HepG2 (cell line): Measurements from ENCODE around the gene HECTD4. TPM values are rescaled to one million over a fixed set of nuclear protein-coding genes. Genes with fewer than 3 reads are reported as not detected.

ENCODE experiments used
- CBX1 ChIP-seq: IDR thresholded peaks from one replicate; pipeline ENCODE4 v1.6.1; 2016; ENCODE audit warnings: antibody characterized with exemption, low read depth
- GFI1 ChIP-seq: sonication (generic); formaldehyde crosslinking; IDR thresholded peaks from 2 replicates; pipeline ENCODE4 v1.5.0; 2020; ENCODE audit warnings: missing genetic modification reagents, mild to moderate bottlenecking, borderline replicate concordance
- GLI4 ChIP-seq: sonication (generic); formaldehyde crosslinking; IDR thresholded peaks from 2 replicates; pipeline ENCODE4 v1.5.1; 2020; ENCODE audit warnings: missing genetic modification reagents, mild to moderate bottlenecking, moderate library complexity, borderline replicate concordance
- KDM4B ChIP-seq: sonication (generic); formaldehyde crosslinking; IDR thresholded peaks from 2 replicates; pipeline ENCODE4 v1.4.0; 2020; ENCODE audit warnings: missing genetic modification reagents
- MTA1 ChIP-seq: sonication (generic); formaldehyde crosslinking; IDR thresholded peaks from 2 replicates; pipeline ENCODE4 v1.4.0; 2020; ENCODE audit warnings: missing genetic modification reagents, mild to moderate bottlenecking, borderline replicate concordance
- MTF2 ChIP-seq: sonication (generic); formaldehyde crosslinking; IDR thresholded peaks from 2 replicates; pipeline ENCODE4 v1.5.0; 2020; ENCODE audit warnings: missing genetic modification reagents, borderline replicate concordance
- NCOR1 ChIP-seq: fragments of 200-600 bp; sonication (generic); IDR thresholded peaks from 2 replicates; pipeline ENCODE4 v1.7.0; 2017; ENCODE audit warnings: antibody characterized with exemption, low read length, borderline replicate concordance
- NKX3-1 ChIP-seq: sonication (generic); formaldehyde crosslinking; IDR thresholded peaks from 2 replicates; pipeline ENCODE4 v1.5.0; 2020; ENCODE audit warnings: missing genetic modification reagents
- PHF21A ChIP-seq: sonication (generic); formaldehyde crosslinking; IDR thresholded peaks from 2 replicates; pipeline ENCODE4 v1.5.0; 2020; ENCODE audit warnings: mild to moderate bottlenecking, missing genetic modification reagents
- SOX6 ChIP-seq, 2 experiments: fragments of 450-650 bp in 1 of 2; sonication (generic) in 1 of 2; formaldehyde crosslinking in 1 of 2; IDR thresholded peaks; 2 replicates each; pipeline versions ENCODE4 v1.4.0 to v1.6.1; 2017 to 2020; ENCODE audit warnings: antibody characterized with exemption in 1 of 2, mild to moderate bottlenecking in 1 of 2, missing genetic modification reagents in 1 of 2
- TRAFD1 ChIP-seq: sonication (generic); formaldehyde crosslinking; IDR thresholded peaks from 2 replicates; pipeline ENCODE4 v1.5.1; 2020; ENCODE audit warnings: missing genetic modification reagents, mild to moderate bottlenecking, borderline replicate concordance
- USF2 ChIP-seq, 2 experiments: sonication (generic) in 1 of 2; formaldehyde crosslinking in 1 of 2; IDR thresholded peaks; 2 replicates each; pipeline versions ENCODE4 v1.5.1 to v1.6.1; 2011 to 2020; ENCODE audit warnings: borderline replicate concordance in 1 of 2, low read depth in 1 of 2, low read length in 1 of 2, mild to moderate bottlenecking in 1 of 2, missing genetic modification reagents in 1 of 2, moderate library complexity in 1 of 2
- ZBTB39 ChIP-seq: sonication (generic); formaldehyde crosslinking; IDR thresholded peaks from 2 replicates; pipeline ENCODE4 v1.5.0; 2020; ENCODE audit warnings: missing genetic modification reagents
- ZFP62 ChIP-seq: sonication (generic); formaldehyde crosslinking; IDR thresholded peaks from 2 replicates; pipeline ENCODE4 v1.4.0; 2020; ENCODE audit warnings: missing genetic modification reagents
- ZFY ChIP-seq: sonication (generic); formaldehyde crosslinking; IDR thresholded peaks from 2 replicates; pipeline ENCODE4 v1.4.0; 2020; ENCODE audit warnings: missing genetic modification reagents
- ZNF350 ChIP-seq: sonication (generic); formaldehyde crosslinking; IDR thresholded peaks from 2 replicates; pipeline ENCODE4 v1.4.0; 2020; ENCODE audit warnings: mild to moderate bottlenecking, low read depth, missing genetic modification reagents, borderline replicate concordance
- ZNF430 ChIP-seq: sonication (generic); formaldehyde crosslinking; IDR thresholded peaks from 2 replicates; pipeline ENCODE4 v1.9.0; 2021; ENCODE audit warnings: mild to moderate bottlenecking, missing genetic modification reagents
- ZNF563 ChIP-seq: sonication (generic); formaldehyde crosslinking; IDR thresholded peaks from 2 replicates; pipeline ENCODE4 v1.8.0; 2022; ENCODE audit warnings: mild to moderate bottlenecking, moderate library complexity, missing genetic modification reagents
- ZNF737 ChIP-seq: sonication (generic); formaldehyde crosslinking; IDR thresholded peaks from 2 replicates; pipeline ENCODE4 v1.5.0; 2020; ENCODE audit warnings: missing genetic modification reagents, mild to moderate bottlenecking, borderline replicate concordance
- polyA plus RNA-seq, 8 experiments: library from polyadenylated mRNA; depleted of rRNA in 3 of 8; stranded (reverse) in 7 of 8; unstranded in 1 of 8; fragments of >200 nt; fragmentation: Illumina TruSeq in 4 of 8; extraction: Trizol in 4 of 8; gene quantifications; 2 replicates each; pipeline versions ENCODE4 v1.2.1 to v1.2.3, GENCODE V29; 2011 to 2016; ENCODE audit warnings: low read depth in 4 of 8, missing spikeins in 1 of 8, mixed read lengths in 1 of 8; ENCODE audit not compliant: insufficient read depth in 1 of 8
- total RNA-seq, 5 experiments: library from RNA; depleted of rRNA; stranded (reverse); fragments of >200 nt; fragmentation: Illumina TruSeq; extraction: Trizol; gene quantifications; 2 replicates each; pipeline ENCODE4 v1.2.3, GENCODE V29; 2016; ENCODE audit warnings: low read depth in 1 of 5
- TF ChIP-seq, protein P1 (sequence below): sonication (generic); formaldehyde crosslinking; IDR thresholded peaks from 2 replicates; pipeline ENCODE4 v1.5.1; 2020; ENCODE audit warnings: missing genetic modification reagents, mild to moderate bottlenecking, borderline replicate concordance

The HECTD4 gene
- total and polyA plus RNA-seq, 2 of the 13 experiments (the other 11 are each of a cell fraction or from before 2014, with no cell fraction given): 9.0 to 11.4 TPM

- TF ChIP-seq, protein P1, sequence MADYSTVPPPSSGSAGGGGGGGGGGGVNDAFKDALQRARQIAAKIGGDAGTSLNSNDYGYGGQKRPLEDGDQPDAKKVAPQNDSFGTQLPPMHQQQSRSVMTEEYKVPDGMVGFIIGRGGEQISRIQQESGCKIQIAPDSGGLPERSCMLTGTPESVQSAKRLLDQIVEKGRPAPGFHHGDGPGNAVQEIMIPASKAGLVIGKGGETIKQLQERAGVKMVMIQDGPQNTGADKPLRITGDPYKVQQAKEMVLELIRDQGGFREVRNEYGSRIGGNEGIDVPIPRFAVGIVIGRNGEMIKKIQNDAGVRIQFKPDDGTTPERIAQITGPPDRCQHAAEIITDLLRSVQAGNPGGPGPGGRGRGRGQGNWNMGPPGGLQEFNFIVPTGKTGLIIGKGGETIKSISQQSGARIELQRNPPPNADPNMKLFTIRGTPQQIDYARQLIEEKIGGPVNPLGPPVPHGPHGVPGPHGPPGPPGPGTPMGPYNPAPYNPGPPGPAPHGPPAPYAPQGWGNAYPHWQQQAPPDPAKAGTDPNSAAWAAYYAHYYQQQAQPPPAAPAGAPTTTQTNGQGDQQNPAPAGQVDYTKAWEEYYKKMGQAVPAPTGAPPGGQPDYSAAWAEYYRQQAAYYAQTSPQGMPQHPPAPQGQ (CRISPR knock-in tag): no peak
- TF ChIP-seq GFI1: no peak; the same call in 1 of the 2 replicates
- 0 out of 2 replicates have a peak, but pooled peaks have one; percentile 23 for TF ChIP-seq GLI4
- no peak; the same call in 1 of the 2 replicates for TF ChIP-seq MTF2 (CRISPR knock-in tag)
- no peak for TF ChIP-seq NCOR1
- no peak for TF ChIP-seq USF2 (IDR thresholded peaks at IDR 0.05; ENCODE audit: low read depth, low read length)
- TF ChIP-seq USF2 (CRISPR knock-in tag; IDR thresholded peaks at IDR 0.05; ENCODE audit: borderline replicate concordance): no peak
- peak; percentile 57 for TF ChIP-seq PHF21A (CRISPR knock-in tag)
- TF ChIP-seq ZNF430 (CRISPR knock-in tag): no peak
- TF ChIP-seq ZBTB39 (CRISPR knock-in tag): peak; percentile 75; the same call in 1 of the 2 replicates
- TF ChIP-seq ZNF563 (CRISPR knock-in tag): peak; percentile 55
- no peak for TF ChIP-seq ZFP62 (CRISPR knock-in tag)
- TF ChIP-seq MTA1 (CRISPR knock-in tag): no peak
- TF ChIP-seq ZNF350 (CRISPR knock-in tag): peak; percentile 62; the same call in 1 of the 2 replicates
- TF ChIP-seq CBX1: no peak
- TF ChIP-seq TRAFD1 (CRISPR knock-in tag): no peak
- no peak; the same call in 1 of the 2 replicates for TF ChIP-seq KDM4B
- peak; percentile 75 for TF ChIP-seq ZFY
- no peak for TF ChIP-seq SOX6 (IDR thresholded peaks at IDR 0.05)
- TF ChIP-seq SOX6 (CRISPR knock-in tag; IDR thresholded peaks at IDR 0.05): peak; percentile 68; the same call in 1 of the 2 replicates
- TF ChIP-seq ZNF737 (CRISPR knock-in tag): no peak
- no peak for TF ChIP-seq NKX3-1 (CRISPR knock-in tag)
These were observed at the start of gene HECTD4 (continued) for GRCh38 chr12:112381883-112382796.
